HepG2 (cell line): ENCODE measurements around the gene EMILIN3. TPM values are rescaled to one million over a fixed set of nuclear protein-coding genes. Genes with fewer than 3 reads are reported as not detected.

Experiments used
- GZF1 ChIP-seq: sonication (generic); formaldehyde crosslinking; IDR thresholded peaks from 2 replicates; pipeline ENCODE4 v1.5.1; 2020; ENCODE audit warnings: mild to moderate bottlenecking, missing genetic modification reagents
- HCFC1 ChIP-seq: fragments of 150-350 bp; IDR thresholded peaks from 2 replicates; pipeline ENCODE4 v1.6.1; 2014; ENCODE audit warnings: low read depth, low read length
- MXD3 ChIP-seq: IDR thresholded peaks from 2 replicates; pipeline ENCODE4 v1.6.1; 2016; ENCODE audit warnings: mild to moderate bottlenecking, missing biosample characterization, missing genetic modification reagents
- NCOA2 ChIP-seq: sonication (generic); formaldehyde crosslinking; IDR thresholded peaks from 2 replicates; pipeline ENCODE4 v1.8.0; 2022; ENCODE audit warnings: inconsistent platforms
- NRL ChIP-seq: sonication (generic); formaldehyde crosslinking; IDR thresholded peaks from 2 replicates; pipeline ENCODE4 v1.5.0; 2020; ENCODE audit warnings: missing genetic modification reagents, mild to moderate bottlenecking, moderate library complexity, borderline replicate concordance
- PHF21A ChIP-seq: sonication (generic); formaldehyde crosslinking; IDR thresholded peaks from 2 replicates; pipeline ENCODE4 v1.5.0; 2020; ENCODE audit warnings: mild to moderate bottlenecking, missing genetic modification reagents
- PITX1 ChIP-seq: sonication (generic); formaldehyde crosslinking; IDR thresholded peaks from 2 replicates; pipeline ENCODE4 v1.5.1; 2020; ENCODE audit warnings: mild to moderate bottlenecking, missing genetic modification reagents
- STAG1 ChIP-seq: sonication (generic); formaldehyde crosslinking; IDR thresholded peaks from 2 replicates; pipeline ENCODE4 v1.4.0; 2020; ENCODE audit warnings: missing genetic modification reagents
- TARDBP ChIP-seq: sonication (generic); formaldehyde crosslinking; IDR thresholded peaks from 2 replicates; pipeline ENCODE4 v1.8.0; 2022; ENCODE audit warnings: mild to moderate bottlenecking, missing genetic modification reagents
- YEATS4 ChIP-seq: sonication (generic); formaldehyde crosslinking; IDR thresholded peaks from 2 replicates; pipeline ENCODE4 v1.4.0; 2020; ENCODE audit warnings: missing genetic modification reagents, borderline replicate concordance
- ZNF263 ChIP-seq: sonication (generic); formaldehyde crosslinking; IDR thresholded peaks from 2 replicates; pipeline ENCODE4 v1.4.0; 2020; ENCODE audit warnings: missing genetic modification reagents
- ZNF292 ChIP-seq: sonication (generic); formaldehyde crosslinking; IDR thresholded peaks from 2 replicates; pipeline ENCODE4 v1.8.1; 2022; ENCODE audit warnings: mild to moderate bottlenecking, low read depth, missing genetic modification reagents, borderline replicate concordance
- ZNF382 ChIP-seq: sonication (generic); formaldehyde crosslinking; IDR thresholded peaks from 2 replicates; pipeline ENCODE4 v1.5.0; 2020; ENCODE audit warnings: missing genetic modification reagents, mild to moderate bottlenecking, borderline replicate concordance
- ZNF564 ChIP-seq: sonication (generic); formaldehyde crosslinking; IDR thresholded peaks from 2 replicates; pipeline ENCODE4 v1.8.1; 2023; ENCODE audit warnings: mild to moderate bottlenecking, missing genetic modification reagents
- ZNF589 ChIP-seq: sonication (generic); formaldehyde crosslinking; conservative IDR thresholded peaks from 2 replicates; pipeline ENCODE4 v1.8.0; 2022; ENCODE audit warnings: mild to moderate bottlenecking, moderate library complexity, missing genetic modification reagents
- ZNF878 ChIP-seq: sonication (generic); formaldehyde crosslinking; IDR thresholded peaks from 2 replicates; pipeline ENCODE4 v1.8.1; 2023; ENCODE audit warnings: mild to moderate bottlenecking, missing genetic modification reagents, moderate library complexity
- polyA plus RNA-seq, 8 experiments: library from polyadenylated mRNA; depleted of rRNA in 3 of 8; stranded (reverse) in 7 of 8; unstranded in 1 of 8; fragments of >200 nt; fragmentation: Illumina TruSeq in 4 of 8; extraction: Trizol in 4 of 8; gene quantifications; 2 replicates each; pipeline versions ENCODE4 v1.2.1 to v1.2.3, GENCODE V29; 2011 to 2016; ENCODE audit warnings: low read depth in 4 of 8, missing spikeins in 1 of 8, mixed read lengths in 1 of 8; ENCODE audit not compliant: insufficient read depth in 1 of 8
- total RNA-seq, 5 experiments: library from RNA; depleted of rRNA; stranded (reverse); fragments of >200 nt; fragmentation: Illumina TruSeq; extraction: Trizol; gene quantifications; 2 replicates each; pipeline ENCODE4 v1.2.3, GENCODE V29; 2016; ENCODE audit warnings: low read depth in 1 of 5
- TF ChIP-seq, protein P1 (sequence below): IDR thresholded peaks from 2 replicates; pipeline ENCODE4 v1.6.1; 2016
- TF ChIP-seq, protein P2 (sequence below): sonication (generic); formaldehyde crosslinking; IDR thresholded peaks from 2 replicates; pipeline ENCODE4 v1.4.0; 2020; ENCODE audit warnings: missing genetic modification reagents, borderline replicate concordance
- TF ChIP-seq, protein P3 (sequence below): sonication (generic); formaldehyde crosslinking; conservative IDR thresholded peaks from 2 replicates; pipeline ENCODE4 v1.4.0; 2020; ENCODE audit warnings: mild to moderate bottlenecking, missing genetic modification reagents, moderate library complexity
- TF ChIP-seq, protein P4 (sequence below): sonication (generic); formaldehyde crosslinking; IDR thresholded peaks from 2 replicates; pipeline ENCODE4 v1.4.0; 2020; ENCODE audit warnings: mild to moderate bottlenecking, missing genetic modification reagents

Gene EMILIN3
- total and polyA plus RNA-seq, 2 of the 13 experiments (the other 11 are each of a cell fraction or from before 2014, with no cell fraction given) = 0.25 to 0.29 TPM

DNA sequence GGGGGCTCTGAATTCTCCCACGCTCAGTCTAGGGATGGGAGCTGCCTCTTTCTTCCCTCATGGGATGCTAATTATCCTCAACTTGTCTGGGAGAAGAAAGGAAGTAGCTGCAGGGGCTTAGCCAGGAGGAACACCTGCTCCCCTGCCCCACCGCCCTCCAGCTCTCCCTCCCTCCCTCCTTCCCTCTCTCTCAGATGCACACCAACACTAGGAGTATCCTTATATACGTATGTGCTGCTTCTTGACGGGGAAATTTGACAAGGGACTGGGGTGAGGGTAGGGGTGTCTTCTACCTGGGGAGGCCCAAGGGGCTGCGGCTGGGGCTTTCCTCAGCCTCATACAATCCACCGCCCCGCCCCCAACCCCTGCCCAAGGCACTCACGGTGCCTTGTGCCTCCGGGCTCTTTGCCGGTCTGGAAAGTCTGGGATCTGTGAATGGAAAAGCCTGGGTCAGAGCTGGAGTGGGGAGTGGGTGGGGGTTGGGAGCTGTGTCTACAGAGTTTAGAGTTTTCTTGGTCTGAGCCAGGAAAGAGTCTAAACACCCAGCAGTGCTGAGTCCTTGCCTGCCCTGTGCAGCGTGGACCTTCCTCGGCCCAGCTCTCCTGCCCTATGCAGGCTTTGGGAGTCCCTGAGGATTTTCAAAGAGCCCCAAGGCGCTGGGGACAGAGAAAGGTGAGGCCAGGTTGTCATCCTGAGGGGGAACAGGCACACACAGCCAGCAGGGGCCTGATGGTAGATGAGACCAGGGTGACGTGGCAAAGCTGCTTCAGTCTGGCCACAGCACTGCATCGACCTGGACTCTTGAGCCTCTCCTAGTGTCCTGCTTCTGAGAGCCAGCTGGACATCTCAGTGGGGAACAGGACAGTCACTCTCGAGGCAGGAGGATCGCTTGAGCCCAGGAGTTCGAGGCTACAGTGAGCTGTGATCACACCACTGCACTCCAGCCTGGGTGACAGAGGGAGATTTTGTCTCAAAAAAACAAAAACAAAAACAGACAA, 29.3 kb upstream of the EMILIN3 start (continued):
- TF ChIP-seq, protein P1, sequence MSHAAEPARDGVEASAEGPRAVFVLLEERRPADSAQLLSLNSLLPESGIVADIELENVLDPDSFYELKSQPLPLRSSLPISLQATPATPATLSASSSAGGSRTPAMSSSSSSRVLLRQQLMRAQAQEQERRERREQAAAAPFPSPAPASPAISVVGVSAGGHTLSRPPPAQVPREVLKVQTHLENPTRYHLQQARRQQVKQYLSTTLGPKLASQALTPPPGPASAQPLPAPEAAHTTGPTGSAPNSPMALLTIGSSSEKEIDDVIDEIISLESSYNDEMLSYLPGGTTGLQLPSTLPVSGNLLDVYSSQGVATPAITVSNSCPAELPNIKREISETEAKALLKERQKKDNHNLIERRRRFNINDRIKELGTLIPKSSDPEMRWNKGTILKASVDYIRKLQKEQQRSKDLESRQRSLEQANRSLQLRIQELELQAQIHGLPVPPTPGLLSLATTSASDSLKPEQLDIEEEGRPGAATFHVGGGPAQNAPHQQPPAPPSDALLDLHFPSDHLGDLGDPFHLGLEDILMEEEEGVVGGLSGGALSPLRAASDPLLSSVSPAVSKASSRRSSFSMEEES (CRISPR knock-in tag) = no peak
- TF ChIP-seq ZNF292 (peak; percentile 98), PHF21A (CRISPR knock-in tag) (0 out of 2 replicates have a peak, but pooled peaks have one; percentile 33), NCOA2 (CRISPR knock-in tag) (0 out of 2 replicates have a peak, but pooled peaks have one; percentile 16), ZNF878 (CRISPR knock-in tag) (no peak), TARDBP (CRISPR knock-in tag) (no peak), NRL (CRISPR knock-in tag) (peak; percentile 56), ZNF382 (CRISPR knock-in tag) (no peak), ZNF564 (CRISPR knock-in tag) (no peak), ZNF263 (CRISPR knock-in tag) (0 out of 2 replicates have a peak, but pooled peaks have one; percentile 45), STAG1 (CRISPR knock-in tag) (peak; percentile 38), ZNF589 (CRISPR knock-in tag) (no peak), GZF1 (CRISPR knock-in tag) (0 out of 2 replicates have a peak, but pooled peaks have one; percentile 49), YEATS4 (peak; percentile 82), PITX1 (CRISPR knock-in tag) (peak; percentile 38; the same call in 1 of the 2 replicates), HCFC1 (no peak), MXD3 (CRISPR knock-in tag) (0 out of 2 replicates have a peak, but pooled peaks have one; percentile 35)
- TF ChIP-seq, protein P2, sequence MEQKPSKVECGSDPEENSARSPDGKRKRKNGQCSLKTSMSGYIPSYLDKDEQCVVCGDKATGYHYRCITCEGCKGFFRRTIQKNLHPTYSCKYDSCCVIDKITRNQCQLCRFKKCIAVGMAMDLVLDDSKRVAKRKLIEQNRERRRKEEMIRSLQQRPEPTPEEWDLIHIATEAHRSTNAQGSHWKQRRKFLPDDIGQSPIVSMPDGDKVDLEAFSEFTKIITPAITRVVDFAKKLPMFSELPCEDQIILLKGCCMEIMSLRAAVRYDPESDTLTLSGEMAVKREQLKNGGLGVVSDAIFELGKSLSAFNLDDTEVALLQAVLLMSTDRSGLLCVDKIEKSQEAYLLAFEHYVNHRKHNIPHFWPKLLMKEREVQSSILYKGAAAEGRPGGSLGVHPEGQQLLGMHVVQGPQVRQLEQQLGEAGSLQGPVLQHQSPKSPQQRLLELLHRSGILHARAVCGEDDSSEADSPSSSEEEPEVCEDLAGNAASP (CRISPR knock-in tag) = 0 out of 2 replicates have a peak, but pooled peaks have one; percentile 22
- TF ChIP-seq, protein P3, sequence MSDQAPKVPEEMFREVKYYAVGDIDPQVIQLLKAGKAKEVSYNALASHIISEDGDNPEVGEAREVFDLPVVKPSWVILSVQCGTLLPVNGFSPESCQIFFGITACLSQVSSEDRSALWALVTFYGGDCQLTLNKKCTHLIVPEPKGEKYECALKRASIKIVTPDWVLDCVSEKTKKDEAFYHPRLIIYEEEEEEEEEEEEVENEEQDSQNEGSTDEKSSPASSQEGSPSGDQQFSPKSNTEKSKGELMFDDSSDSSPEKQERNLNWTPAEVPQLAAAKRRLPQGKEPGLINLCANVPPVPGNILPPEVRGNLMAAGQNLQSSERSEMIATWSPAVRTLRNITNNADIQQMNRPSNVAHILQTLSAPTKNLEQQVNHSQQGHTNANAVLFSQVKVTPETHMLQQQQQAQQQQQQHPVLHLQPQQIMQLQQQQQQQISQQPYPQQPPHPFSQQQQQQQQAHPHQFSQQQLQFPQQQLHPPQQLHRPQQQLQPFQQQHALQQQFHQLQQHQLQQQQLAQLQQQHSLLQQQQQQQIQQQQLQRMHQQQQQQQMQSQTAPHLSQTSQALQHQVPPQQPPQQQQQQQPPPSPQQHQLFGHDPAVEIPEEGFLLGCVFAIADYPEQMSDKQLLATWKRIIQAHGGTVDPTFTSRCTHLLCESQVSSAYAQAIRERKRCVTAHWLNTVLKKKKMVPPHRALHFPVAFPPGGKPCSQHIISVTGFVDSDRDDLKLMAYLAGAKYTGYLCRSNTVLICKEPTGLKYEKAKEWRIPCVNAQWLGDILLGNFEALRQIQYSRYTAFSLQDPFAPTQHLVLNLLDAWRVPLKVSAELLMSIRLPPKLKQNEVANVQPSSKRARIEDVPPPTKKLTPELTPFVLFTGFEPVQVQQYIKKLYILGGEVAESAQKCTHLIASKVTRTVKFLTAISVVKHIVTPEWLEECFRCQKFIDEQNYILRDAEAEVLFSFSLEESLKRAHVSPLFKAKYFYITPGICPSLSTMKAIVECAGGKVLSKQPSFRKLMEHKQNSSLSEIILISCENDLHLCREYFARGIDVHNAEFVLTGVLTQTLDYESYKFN (CRISPR knock-in tag) = 0 out of 2 replicates have a peak, but pooled peaks have one; percentile 31
- TF ChIP-seq, protein P4, sequence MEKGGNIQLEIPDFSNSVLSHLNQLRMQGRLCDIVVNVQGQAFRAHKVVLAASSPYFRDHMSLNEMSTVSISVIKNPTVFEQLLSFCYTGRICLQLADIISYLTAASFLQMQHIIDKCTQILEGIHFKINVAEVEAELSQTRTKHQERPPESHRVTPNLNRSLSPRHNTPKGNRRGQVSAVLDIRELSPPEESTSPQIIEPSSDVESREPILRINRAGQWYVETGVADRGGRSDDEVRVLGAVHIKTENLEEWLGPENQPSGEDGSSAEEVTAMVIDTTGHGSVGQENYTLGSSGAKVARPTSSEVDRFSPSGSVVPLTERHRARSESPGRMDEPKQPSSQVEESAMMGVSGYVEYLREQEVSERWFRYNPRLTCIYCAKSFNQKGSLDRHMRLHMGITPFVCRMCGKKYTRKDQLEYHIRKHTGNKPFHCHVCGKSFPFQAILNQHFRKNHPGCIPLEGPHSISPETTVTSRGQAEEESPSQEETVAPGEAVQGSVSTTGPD = no peak
